A673 (cell line): ENCODE data around the gene CLIC4. TPM values are rescaled to one million over a fixed set of nuclear protein-coding genes. Genes with fewer than 3 reads are reported as not detected.

Experiments used
- BruUV-seq: library from RNA; stranded (reverse); fragments of 400-500 nt; replicated peaks from 2 replicates; lab custom pipeline; 2021; lab: Mats Ljungman, UMichigan
- CTCF ChIA-PET: fragments of 300-600 bp; sonication (Branson Sonifier 250); formaldehyde crosslinking; loops from one replicate; lab custom pipeline; 2022; ENCODE audit warnings: antibody characterized with exemption; lab: Charles Lee
- POLR2A ChIA-PET: fragments of 300-600 bp; sonication (Branson Sonifier 250); formaldehyde crosslinking; loops from one replicate; lab custom pipeline; 2022; ENCODE audit warnings: antibody characterized with exemption; ENCODE audit not compliant: low non-redundant PET; lab: Charles Lee
- DNase-seq: peaks from one replicate; pipeline ENCODE4 v3.0.0-alpha.2; 2015; ENCODE audit warnings: low spot score
- H3K27ac ChIP-seq: fragments of 200-600 bp; sonication (generic); 2 replicates; pipeline ENCODE4 v1.5.1; 2016; ENCODE audit warnings: mixed run types, low read depth, mild to moderate bottlenecking, mixed read lengths, antibody characterized with exemption, low read length; ENCODE audit not compliant: poor library complexity, severe bottlenecking
- H3K27me3 ChIP-seq: fragments of 200-600 bp; sonication (generic); replicated peaks from 2 replicates; pipeline ENCODE4 v1.6.1; 2017; ENCODE audit warnings: mixed run types, low read depth, mild to moderate bottlenecking, mixed read lengths, antibody characterized with exemption, low read length; ENCODE audit not compliant: insufficient read depth, poor library complexity
- H3K36me3 ChIP-seq: fragments of 200-600 bp; sonication (generic); 2 replicates; pipeline ENCODE4 v1.6.1; 2016; ENCODE audit warnings: mixed run types, mild to moderate bottlenecking, mixed read lengths, antibody characterized with exemption, low read length; ENCODE audit not compliant: insufficient read depth, poor library complexity, severe bottlenecking
- H3K4me1 ChIP-seq: fragments of 200-600 bp; sonication (generic); 2 replicates; pipeline ENCODE4 v1.6.1; 2017; ENCODE audit warnings: mixed run types, mild to moderate bottlenecking, mixed read lengths, antibody characterized with exemption, low read length; ENCODE audit not compliant: insufficient read depth, poor library complexity, severe bottlenecking
- H3K4me3 ChIP-seq: fragments of 200-600 bp; sonication (generic); 2 replicates; pipeline ENCODE4 v1.5.1; 2016; ENCODE audit warnings: low read depth, mixed run types, mild to moderate bottlenecking, mixed read lengths, low read length; ENCODE audit not compliant: poor library complexity, severe bottlenecking
- H3K9me3 ChIP-seq: fragments of 200-600 bp; sonication (generic); 2 replicates; pipeline ENCODE4 v1.6.1; 2016; ENCODE audit warnings: mixed run types, low read depth, mild to moderate bottlenecking, mixed read lengths, antibody characterized with exemption, low read length; ENCODE audit not compliant: poor library complexity, severe bottlenecking
- EZH2 ChIP-seq: fragments of 200-600 bp; sonication (generic); IDR thresholded peaks from 2 replicates; pipeline ENCODE4 v1.6.1; 2017; ENCODE audit warnings: borderline replicate concordance, low read depth, mild to moderate bottlenecking, mixed read lengths, antibody characterized with exemption, low read length; ENCODE audit not compliant: poor library complexity, severe bottlenecking
- intact Hi-C: fragments of 100-400 bp; cut with micrococcal nuclease; formaldehyde crosslinking; loops from one replicate; pipeline ENCODE4 v1.10.0; 2022; ENCODE audit not compliant: unreplicated experiment
- total RNA-seq: library from RNA; stranded (reverse); gene quantifications from 2 replicates; pipeline ENCODE4 v1.2.3, GENCODE V29; 2021
- TF ChIP-seq, protein P1 (sequence below): fragments of 300-800, 200-600 bp; sonication (generic); conservative IDR thresholded peaks from 2 replicates; pipeline ENCODE4 v1.5.1; 2017; ENCODE audit warnings: low read depth, mild to moderate bottlenecking, antibody characterized with exemption, low read length, moderate library complexity, mixed read lengths

CLIC4 gene
- total RNA-seq, 1 experiment from 2014 or later = 207 TPM

DNA sequence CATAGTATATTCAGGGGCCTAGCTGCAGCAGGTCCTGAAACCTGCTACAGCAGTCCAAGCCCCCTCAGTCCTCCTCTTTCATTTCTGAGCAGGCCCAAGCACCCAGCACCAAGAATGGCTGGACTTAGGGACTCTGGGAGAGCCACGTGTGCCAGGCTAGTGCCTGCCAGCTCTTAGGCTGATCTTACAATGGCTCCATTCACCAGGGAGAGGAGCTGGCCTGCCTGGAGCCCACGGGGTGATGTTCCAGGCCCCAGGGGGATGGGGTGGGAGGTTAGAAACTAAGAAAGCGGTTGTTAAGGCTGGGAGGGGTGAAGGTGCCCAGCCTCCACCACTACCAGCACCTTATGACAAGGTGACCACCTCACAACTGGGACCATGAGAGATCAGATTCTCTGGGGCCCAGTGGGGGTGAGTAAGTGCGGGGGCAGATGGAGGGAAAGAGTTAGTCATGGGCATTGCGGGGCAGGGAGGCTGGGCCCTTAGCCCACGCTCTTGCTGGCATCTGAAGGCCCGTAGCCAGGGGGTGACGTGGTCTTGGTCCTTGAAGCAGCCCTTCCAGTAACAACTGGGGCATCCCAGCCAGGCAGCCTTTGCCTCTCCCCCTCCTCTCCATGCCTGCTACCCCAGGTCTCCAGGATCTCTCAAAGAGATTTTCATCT, 30.3 kb upstream of the CLIC4 start:
- TF ChIP-seq, protein P1, sequence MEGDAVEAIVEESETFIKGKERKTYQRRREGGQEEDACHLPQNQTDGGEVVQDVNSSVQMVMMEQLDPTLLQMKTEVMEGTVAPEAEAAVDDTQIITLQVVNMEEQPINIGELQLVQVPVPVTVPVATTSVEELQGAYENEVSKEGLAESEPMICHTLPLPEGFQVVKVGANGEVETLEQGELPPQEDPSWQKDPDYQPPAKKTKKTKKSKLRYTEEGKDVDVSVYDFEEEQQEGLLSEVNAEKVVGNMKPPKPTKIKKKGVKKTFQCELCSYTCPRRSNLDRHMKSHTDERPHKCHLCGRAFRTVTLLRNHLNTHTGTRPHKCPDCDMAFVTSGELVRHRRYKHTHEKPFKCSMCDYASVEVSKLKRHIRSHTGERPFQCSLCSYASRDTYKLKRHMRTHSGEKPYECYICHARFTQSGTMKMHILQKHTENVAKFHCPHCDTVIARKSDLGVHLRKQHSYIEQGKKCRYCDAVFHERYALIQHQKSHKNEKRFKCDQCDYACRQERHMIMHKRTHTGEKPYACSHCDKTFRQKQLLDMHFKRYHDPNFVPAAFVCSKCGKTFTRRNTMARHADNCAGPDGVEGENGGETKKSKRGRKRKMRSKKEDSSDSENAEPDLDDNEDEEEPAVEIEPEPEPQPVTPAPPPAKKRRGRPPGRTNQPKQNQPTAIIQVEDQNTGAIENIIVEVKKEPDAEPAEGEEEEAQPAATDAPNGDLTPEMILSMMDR = no peak
- TF ChIP-seq EZH2 = no peak
- no TSS peak for BruUV-seq
- intact Hi-C loops = no loop called here
- H3K4me1 ChIP-seq = no peaks in the 10 kb centered on the region
- POLR2A ChIA-PET = no interaction called here
- H3K27me3 ChIP-seq = no peaks in the 10 kb centered on the region
- H3K4me3 ChIP-seq = no peak overlapping the region
- no peaks in the 10 kb centered on the region for H3K9me3 ChIP-seq
- DNase-seq = no peak
- no peak overlapping the region for H3K27ac ChIP-seq
- CTCF ChIA-PET = no interaction called here
- H3K36me3 ChIP-seq = no peaks in the 10 kb centered on the region

DNA sequence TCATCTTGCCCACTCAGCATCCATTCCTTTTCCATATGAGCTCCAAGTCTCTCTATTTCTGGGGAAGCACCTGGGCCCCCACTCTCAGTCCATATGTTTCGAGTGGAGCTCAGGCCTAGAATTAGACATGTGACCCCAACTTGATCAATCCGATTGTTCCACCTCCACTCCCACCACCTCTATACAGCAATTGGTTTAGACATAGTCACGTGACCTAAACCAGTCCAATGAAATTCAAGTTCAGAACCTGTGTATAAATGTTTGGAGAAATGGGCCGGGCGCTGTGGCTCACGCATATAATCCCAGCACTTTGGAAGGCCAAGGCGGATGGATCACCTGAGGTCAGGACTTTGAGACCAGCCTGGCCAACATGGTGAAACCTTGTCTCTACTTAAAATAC, 29.6 kb upstream of the CLIC4 start:
- H3K27me3 ChIP-seq = no peaks in the 10 kb centered on the region
- POLR2A ChIA-PET = interaction anchor here (0.6 kb wide), 1 partner anchor 55 kb away, joined by 5 read pairs; no protein-coding TSS in a partner anchor

DNA sequence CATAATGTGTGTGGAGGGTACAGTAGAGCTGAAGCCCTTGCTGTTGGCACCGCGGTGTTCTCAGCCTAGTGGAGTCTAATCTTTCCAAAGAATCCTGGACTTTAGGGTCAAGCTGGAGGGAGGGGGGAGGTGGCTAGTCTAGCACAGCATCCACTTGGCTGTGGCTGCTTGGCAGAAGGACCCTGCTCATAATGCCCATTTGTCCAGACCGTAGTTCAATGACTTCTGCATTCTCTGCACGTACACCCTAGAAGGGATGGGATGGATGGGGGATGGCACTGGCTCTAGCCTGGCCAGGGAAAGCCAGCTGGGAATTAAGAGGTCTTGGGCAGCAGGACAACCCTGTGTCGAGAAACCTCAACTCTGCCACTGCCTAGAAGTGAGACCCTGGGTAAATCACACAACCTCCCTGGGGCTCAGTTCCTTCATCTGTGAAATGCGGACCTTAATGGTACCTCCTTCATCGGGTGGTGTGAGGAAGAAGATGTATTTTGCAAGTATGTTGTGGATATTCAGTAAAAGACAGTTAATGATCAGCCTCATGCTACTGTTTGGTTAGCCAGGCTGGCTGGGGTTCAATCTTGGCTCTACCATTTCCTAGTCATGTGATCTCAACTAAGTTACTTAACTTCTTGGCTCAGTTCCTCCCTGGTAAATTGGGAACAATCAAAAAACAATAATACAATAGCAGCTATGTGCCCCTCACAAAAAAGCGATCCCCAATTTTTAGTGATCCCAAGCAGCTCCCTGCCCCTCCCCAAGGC, 27.2 kb upstream of the CLIC4 start:
- Histone ChIP-seq H3K27me3 (no peaks in the 10 kb centered on the region), H3K36me3 (no peaks in the 10 kb centered on the region), H3K9me3 (no peaks in the 10 kb centered on the region), H3K4me3 (no peak overlapping the region), H3K27ac (no peak overlapping the region), H3K4me1 (no peaks in the 10 kb centered on the region)
- ChIA-PET CTCF (no interaction called here), POLR2A (no interaction called here)
- no TSS peak for BruUV-seq
- intact Hi-C loops = no loop called here
- DNase-seq = no peak
- no peak for TF ChIP-seq EZH2
- TF ChIP-seq, protein P1 = no peak

More for the DNA sequence above, 29.6 kb upstream of the CLIC4 start:
- TF ChIP-seq, protein P1 = no peak
- no peak for TF ChIP-seq EZH2
- H3K36me3 ChIP-seq = no peaks in the 10 kb centered on the region
- no peak overlapping the region for H3K4me3 ChIP-seq
- no peak overlapping the region for H3K27ac ChIP-seq
- H3K9me3 ChIP-seq = no peaks in the 10 kb centered on the region
- CTCF ChIA-PET = no interaction called here
- H3K4me1 ChIP-seq = no peaks in the 10 kb centered on the region
- DNase-seq = no peak
- intact Hi-C loops = no loop called here
- BruUV-seq = no TSS peak
